ENCODE results near the gene POLR3E. TPM values are rescaled to one million over a fixed set of nuclear protein-coding genes. Genes with fewer than 3 reads are reported as not detected.

Gene POLR3E
- total RNA-seq, 1 donor from 2014 or later, result 50.8 TPM

Other genes with a start within 250 kb of the POLR3E start
- gene VWA3A, start 204.9 kb upstream of the POLR3E start, total RNA-seq, result 0.55 TPM
- gene SDR42E2, start 134.9 kb upstream of the POLR3E start, total RNA-seq, result not detected
- gene EEF2K, start 91.1 kb upstream of the POLR3E start, total RNA-seq, result 44.9 TPM
- 24.8 TPM for gene CDR2, start 77.2 kb downstream of the POLR3E start, total RNA-seq
- 361 TPM for gene NPIPB5, start 213.5 kb downstream of the POLR3E start, total RNA-seq

Data from mesenteric fat pad (tissue), 1 donor.